GM12873 (cell line): ENCODE data around the gene STAB1.

Source experiments
- TF ChIP-seq, protein P1 (sequence below): IDR thresholded peaks from 2 replicates; pipeline ENCODE4 v1.5.1; 2012; ENCODE audit warnings: low read depth, mild to moderate bottlenecking, moderate library complexity, low read length, control low read depth; ENCODE audit not compliant: insufficient read depth; ENCODE audit errors: missing control alignments

The STAB1 gene

DNA sequence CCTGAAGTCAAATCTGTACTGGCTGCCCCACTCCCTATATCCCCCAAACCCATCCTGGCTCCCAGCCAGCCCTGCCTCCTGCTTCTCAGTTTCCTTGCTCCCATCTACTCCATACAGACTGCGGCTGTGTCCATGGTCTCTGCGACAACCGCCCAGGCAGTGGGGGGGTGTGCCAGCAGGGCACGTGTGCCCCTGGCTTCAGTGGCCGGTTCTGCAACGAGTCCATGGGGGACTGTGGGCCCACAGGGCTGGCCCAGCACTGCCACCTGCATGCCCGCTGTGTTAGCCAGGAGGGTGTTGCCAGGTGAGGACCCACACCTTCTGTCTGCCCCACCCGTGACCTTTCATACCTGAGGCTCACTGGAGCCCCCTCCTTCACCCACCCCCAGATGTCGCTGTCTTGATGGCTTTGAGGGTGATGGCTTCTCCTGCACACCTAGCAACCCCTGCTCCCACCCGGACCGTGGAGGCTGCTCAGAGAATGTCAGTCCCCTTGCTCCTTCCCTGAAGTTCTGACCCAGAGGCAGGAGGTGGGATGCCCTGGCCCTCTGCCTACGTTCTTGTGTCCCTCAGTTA lies 14.7 kb downstream of the STAB1 start:
- TF ChIP-seq, protein P1, sequence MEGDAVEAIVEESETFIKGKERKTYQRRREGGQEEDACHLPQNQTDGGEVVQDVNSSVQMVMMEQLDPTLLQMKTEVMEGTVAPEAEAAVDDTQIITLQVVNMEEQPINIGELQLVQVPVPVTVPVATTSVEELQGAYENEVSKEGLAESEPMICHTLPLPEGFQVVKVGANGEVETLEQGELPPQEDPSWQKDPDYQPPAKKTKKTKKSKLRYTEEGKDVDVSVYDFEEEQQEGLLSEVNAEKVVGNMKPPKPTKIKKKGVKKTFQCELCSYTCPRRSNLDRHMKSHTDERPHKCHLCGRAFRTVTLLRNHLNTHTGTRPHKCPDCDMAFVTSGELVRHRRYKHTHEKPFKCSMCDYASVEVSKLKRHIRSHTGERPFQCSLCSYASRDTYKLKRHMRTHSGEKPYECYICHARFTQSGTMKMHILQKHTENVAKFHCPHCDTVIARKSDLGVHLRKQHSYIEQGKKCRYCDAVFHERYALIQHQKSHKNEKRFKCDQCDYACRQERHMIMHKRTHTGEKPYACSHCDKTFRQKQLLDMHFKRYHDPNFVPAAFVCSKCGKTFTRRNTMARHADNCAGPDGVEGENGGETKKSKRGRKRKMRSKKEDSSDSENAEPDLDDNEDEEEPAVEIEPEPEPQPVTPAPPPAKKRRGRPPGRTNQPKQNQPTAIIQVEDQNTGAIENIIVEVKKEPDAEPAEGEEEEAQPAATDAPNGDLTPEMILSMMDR = peak; percentile 45

DNA sequence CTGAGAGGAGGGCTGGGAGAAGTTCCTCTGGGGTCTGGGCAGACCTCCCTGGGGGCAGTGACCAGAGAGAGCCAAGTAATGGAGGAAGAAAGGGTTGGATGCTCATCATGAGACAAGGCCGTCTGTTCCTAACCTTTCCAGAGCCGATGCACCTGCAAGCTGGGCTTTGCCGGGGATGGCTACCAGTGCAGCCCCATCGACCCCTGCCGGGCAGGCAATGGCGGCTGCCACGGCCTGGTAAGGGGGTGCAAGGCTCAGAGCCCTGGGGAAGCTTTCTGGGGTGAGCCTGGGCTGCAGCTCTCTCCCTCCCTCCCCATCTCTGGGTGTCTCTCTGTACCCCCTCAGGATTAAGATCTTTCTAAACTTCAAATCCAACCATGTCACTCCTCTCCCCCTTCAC lies 16.4 kb downstream of the STAB1 start:
- TF ChIP-seq, protein P1 = no peak

DNA sequence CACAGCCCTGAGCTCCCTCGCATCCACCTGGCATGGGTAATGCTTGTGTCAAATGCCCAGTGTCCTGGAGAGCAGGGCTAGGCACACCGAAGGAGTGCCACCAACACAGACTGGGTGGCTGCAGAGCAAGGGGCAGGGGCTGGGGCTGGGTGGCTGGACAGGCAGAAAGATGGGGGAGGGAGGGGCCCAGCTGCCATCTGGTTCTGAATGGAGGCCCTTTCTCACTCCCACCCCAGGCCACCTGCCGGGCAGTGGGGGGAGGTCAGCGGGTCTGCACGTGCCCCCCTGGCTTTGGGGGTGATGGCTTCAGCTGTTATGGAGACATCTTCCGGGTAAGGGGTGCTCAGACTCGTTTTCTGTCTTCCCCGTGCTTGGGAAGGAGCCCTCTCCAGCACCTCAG lies 17.0 kb downstream of the STAB1 start:
- TF ChIP-seq, protein P1 = no peak

DNA sequence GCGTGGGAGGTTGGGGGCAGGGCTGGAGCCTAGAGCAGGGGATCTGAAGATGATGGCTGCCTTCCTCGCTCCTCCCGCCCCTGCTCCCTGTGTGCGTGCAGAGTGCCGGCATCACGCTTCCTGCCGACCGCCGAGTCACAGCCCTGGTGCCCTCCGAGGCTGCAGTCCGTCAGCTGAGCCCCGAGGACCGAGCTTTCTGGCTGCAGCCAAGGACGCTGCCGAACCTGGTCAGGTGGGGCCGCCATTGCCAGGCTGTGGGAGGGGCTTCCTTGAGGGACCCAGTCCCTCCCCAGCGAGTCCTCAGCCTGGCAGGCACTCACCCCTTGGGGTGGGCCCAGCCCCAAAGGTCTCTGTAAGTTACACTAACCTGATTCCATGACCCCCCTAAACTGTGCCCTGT lies 17.6 kb downstream of the STAB1 start:
- TF ChIP-seq, protein P1 = no peak

DNA sequence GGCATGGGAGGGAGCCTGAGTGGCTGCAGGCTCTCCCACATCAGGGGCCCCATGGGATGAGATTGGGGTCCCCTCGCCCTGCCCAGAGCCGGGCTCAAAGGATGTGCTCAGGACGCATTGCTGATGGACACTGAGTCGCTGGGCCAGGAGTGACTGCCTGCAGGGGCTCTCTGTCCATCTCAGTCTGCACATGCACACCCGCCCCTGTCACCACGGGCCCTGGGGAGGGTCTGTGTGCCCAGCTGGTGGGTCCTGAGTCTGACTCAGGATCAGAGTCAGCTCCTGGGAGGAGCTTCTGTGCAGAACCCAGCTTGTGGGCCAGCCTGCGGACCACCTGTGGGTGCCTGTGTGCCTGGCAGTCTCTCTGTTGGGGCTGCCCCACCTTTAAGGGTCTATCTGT lies 18.1 kb downstream of the STAB1 start:
- TF ChIP-seq, protein P1 = no peak

DNA sequence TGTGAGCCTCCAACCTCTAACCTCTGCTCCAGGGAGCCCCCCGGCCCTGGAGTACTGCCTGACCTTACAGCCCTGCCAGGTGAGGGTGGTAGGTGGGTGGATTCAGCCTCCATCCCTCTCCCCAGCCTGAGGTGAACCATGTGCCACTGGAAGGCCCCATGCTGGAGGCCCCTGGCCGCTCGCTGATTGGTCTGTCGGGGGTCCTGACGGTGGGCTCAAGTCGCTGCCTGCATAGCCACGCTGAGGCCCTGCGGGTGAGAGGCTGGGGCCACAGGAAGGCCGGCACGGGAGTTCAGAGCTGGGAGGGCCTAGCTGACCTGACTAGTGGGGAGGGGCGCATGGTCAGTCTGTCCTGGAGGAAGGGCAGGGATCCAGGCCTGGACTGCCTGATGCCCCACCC lies 19.4 kb downstream of the STAB1 start:
- TF ChIP-seq, protein P1 = no peak

DNA sequence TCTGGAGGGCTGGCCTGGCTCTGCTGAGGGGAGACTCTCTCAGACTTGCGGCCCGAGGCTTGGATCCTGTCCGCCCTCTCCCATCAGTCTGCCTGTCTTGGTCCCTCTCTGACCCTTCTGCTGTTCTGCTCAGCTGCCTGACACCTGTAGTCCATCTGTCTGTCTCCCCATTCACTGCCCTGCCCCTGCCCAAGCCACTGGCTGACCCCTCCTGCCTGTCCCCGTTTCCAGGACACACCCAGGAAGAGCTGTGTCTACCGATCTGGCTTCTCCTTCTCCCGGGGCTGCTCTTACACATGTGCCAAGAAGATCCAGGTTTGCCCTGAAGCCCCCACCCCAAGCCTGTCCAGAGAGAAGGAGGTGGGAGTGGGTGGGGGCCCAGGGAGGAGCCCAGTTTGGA lies 20.1 kb downstream of the STAB1 start:
- TF ChIP-seq, protein P1 = no peak
